ENCODE results near the gene PLA2G2E.

PLA2G2E gene

GRCh38 chr1:19877821-19878636, 45.4 kb downstream of the PLA2G2E start:
- no peak for DNase-seq (ENCODE audit: low read depth, low spot score)
- H3K9ac ChIP-seq (ENCODE audit: insufficient read length, low read depth): no peak overlapping the region
- no peak overlapping the region for H3K4me3 ChIP-seq (ENCODE audit: insufficient read length, low read depth)
- H3K36me3 ChIP-seq (ENCODE audit: insufficient read depth, insufficient read length, low read length): no peaks in the 10 kb centered on the region
- TF ChIP-seq SUZ12 (IDR thresholded peaks at IDR 0.05; ENCODE audit: extremely low read depth, insufficient read depth, insufficient read length) (no peak), ZNF274 (IDR thresholded peaks at IDR 0.05; ENCODE audit: low read depth, low read length) (no peak), YY1 (IDR thresholded peaks at IDR 0.05; ENCODE audit: insufficient read depth, insufficient read length) (no peak)
- H3K9me3 ChIP-seq (ENCODE audit: insufficient read depth, low read length): no peaks in the 10 kb centered on the region
- no peaks in the 10 kb centered on the region for H3K4me1 ChIP-seq (ENCODE audit: insufficient read depth, insufficient read length)
- no peaks in the 10 kb centered on the region for H3K27me3 ChIP-seq (ENCODE audit: insufficient read depth, insufficient read length)

GRCh38 chr1:19877181-19877750, 46.2 kb downstream of the PLA2G2E start:
- Histone ChIP-seq H3K9me3 (ENCODE audit: insufficient read depth, low read length) (no peaks in the 10 kb centered on the region), H3K4me1 (ENCODE audit: insufficient read depth, insufficient read length) (no peaks in the 10 kb centered on the region), H3K36me3 (ENCODE audit: insufficient read depth, insufficient read length, low read length) (no peaks in the 10 kb centered on the region), H3K27me3 (ENCODE audit: insufficient read depth, insufficient read length) (no peaks in the 10 kb centered on the region), H3K4me3 (ENCODE audit: insufficient read length, low read depth) (no peak overlapping the region), H3K9ac (ENCODE audit: insufficient read length, low read depth) (no peak overlapping the region)
- TF ChIP-seq ZNF274 (IDR thresholded peaks at IDR 0.05; ENCODE audit: low read depth, low read length): no peak
- no peak for TF ChIP-seq YY1 (IDR thresholded peaks at IDR 0.05; ENCODE audit: insufficient read depth, insufficient read length)
- no peak for TF ChIP-seq SUZ12 (IDR thresholded peaks at IDR 0.05; ENCODE audit: extremely low read depth, insufficient read depth, insufficient read length)
- DNase-seq (ENCODE audit: low read depth, low spot score): no peak

GRCh38 chr1:19872190-19872589, 51.2 kb downstream of the PLA2G2E start:
- Histone ChIP-seq H3K4me3 (ENCODE audit: insufficient read length, low read depth) (no peak overlapping the region), H3K4me1 (ENCODE audit: insufficient read depth, insufficient read length) (no peaks in the 10 kb centered on the region), H3K27me3 (ENCODE audit: insufficient read depth, insufficient read length) (no peaks in the 10 kb centered on the region), H3K36me3 (ENCODE audit: insufficient read depth, insufficient read length, low read length) (no peaks in the 10 kb centered on the region), H3K9ac (ENCODE audit: insufficient read length, low read depth) (no peak overlapping the region), H3K9me3 (ENCODE audit: insufficient read depth, low read length) (no peaks in the 10 kb centered on the region)
- TF ChIP-seq SUZ12 (IDR thresholded peaks at IDR 0.05; ENCODE audit: extremely low read depth, insufficient read depth, insufficient read length): no peak
- no peak for TF ChIP-seq ZNF274 (IDR thresholded peaks at IDR 0.05; ENCODE audit: low read depth, low read length)
- no peak for TF ChIP-seq YY1 (IDR thresholded peaks at IDR 0.05; ENCODE audit: insufficient read depth, insufficient read length)
- no peak for DNase-seq (ENCODE audit: low read depth, low spot score)

Data from NT2/D1 (cell line).